Activated naive CD8-positive, alpha-beta T cell treated with anti-CD3 and anti-CD28 coated beads, Interleukin-2, amount 50 U/mL, for 24 hours (primary cell): ENCODE data around the gene BSCL2.

Experiments
- ATAC-seq: fragments of 150-1000 bp; cut with Tn5 transposase; one replicate; pipeline ENCODE4 v1.10.0; 2021
- DNase-seq: peaks from one replicate; pipeline ENCODE4 v3.0.0; 2021
- H3K27ac Mint-ChIP-seq: one replicate; pipeline ENCODE4 v1.8.0; 2021; ENCODE audit warnings: mild to moderate bottlenecking, mixed read lengths
- H3K27me3 Mint-ChIP-seq: one replicate; pipeline ENCODE4 v1.8.0; 2021; ENCODE audit warnings: mixed read lengths
- H3K36me3 Mint-ChIP-seq: one replicate; pipeline ENCODE4 v1.8.0; 2021; ENCODE audit warnings: low read depth, mixed read lengths
- H3K4me1 Mint-ChIP-seq: one replicate; pipeline ENCODE4 v1.8.0; 2021; ENCODE audit warnings: mixed read lengths
- H3K4me3 Mint-ChIP-seq: one replicate; pipeline ENCODE4 v1.8.0; 2021; ENCODE audit warnings: mild to moderate bottlenecking, moderate library complexity, mixed read lengths
- H3K9me3 Mint-ChIP-seq: one replicate; pipeline ENCODE4 v1.8.0; 2021; ENCODE audit warnings: mixed read lengths

BSCL2 gene

DNA sequence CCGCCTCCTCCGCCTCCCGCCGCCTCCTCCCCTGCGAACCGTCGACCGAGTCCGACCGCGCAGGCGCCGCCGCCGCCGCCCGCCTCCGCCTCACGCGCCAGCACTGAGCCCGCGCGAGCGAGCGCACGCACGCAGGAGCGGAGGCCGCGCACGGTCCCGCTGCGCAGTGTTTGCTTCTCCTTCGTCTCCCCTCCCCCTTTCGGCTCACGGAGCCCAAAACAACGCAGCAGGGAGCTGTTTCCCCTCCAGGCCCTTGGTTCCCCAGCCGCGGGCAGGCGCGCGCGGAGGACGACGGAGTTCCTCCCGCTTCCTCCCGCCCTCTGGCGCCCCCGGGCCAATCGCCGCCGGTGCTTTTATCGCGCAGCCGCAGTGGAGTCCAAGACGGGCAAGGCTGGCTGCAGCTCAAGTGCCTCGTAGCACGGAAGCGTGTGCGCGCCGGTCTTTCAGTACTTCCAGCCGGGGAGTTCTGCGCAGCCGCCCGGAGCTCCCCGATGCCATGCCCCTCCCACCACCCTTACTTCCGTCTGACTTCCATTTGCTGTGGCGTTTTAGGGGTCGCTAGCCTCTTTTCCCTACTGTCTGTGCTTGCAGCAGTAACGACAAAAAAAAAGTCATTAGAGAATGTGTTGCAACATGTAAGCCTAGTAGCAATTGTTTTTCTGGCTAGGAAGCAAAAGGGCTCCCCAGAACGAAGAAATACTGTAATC lies 20.1 kb upstream of the BSCL2 start, which contains the start of gene HNRNPUL2:
TSS of gene HNRNPUL2 (minus strand) at position 293 of the 707 bp plus-strand sequence. CDS start 301 bp downstream, outside the sequence.
- peak within 1 kb of the TSS; percentile 98 for H3K27ac Mint-ChIP-seq
- H3K4me1 Mint-ChIP-seq, result peaks cover 55% of the 10 kb centered on the region
- peaks cover 49% of the 10 kb centered on the region for H3K36me3 Mint-ChIP-seq

DNA sequence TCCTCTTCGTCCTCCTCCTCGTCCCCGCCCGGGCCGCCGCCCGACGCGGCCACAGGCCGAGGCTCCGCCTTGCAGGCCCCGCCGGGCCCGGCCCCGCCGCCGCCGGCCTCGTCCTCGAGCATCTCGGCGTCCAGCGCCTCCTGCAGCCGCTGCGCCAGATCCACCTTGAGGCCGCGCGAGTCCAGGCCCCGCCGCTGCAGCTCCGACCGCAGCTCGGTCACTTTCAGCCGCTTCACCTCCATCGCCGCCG lies 19.6 kb upstream of the BSCL2 start:
- Mint-ChIP-seq H3K27ac (peak overlapping the region; percentile 98), H3K9me3 (no peaks in the 10 kb centered on the region), H3K4me3 (peak overlapping the region; percentile 88), H3K27me3 (peaks cover 4% of the 10 kb centered on the region), H3K36me3 (peaks cover 54% of the 10 kb centered on the region), H3K4me1 (peaks cover 60% of the 10 kb centered on the region)
- DNase-seq (no peak), ATAC-seq (no peak)

More for the DNA sequence above, 20.1 kb upstream of the BSCL2 start, which contains the start of gene HNRNPUL2:
- Mint-ChIP-seq H3K9me3 (no peaks in the 10 kb centered on the region), H3K27me3 (peaks cover 4% of the 10 kb centered on the region), H3K4me3 (peak within 1 kb of the TSS; percentile 88)
- ATAC-seq (peak; percentile 84), DNase-seq (peak; percentile 98)

- H3K36me3 Mint-ChIP-seq, result peaks cover 57% of the 10 kb centered on the region
- DNase-seq, result no peak
Observed at GRCh38 chr11:62726156-62726914, 19.1 kb upstream of the BSCL2 start.

GRCh38 chr11:62725646-62726045 lies 18.4 kb upstream of the BSCL2 start:
- Mint-ChIP-seq H3K9me3 (no peaks in the 10 kb centered on the region), H3K4me3 (peak overlapping the region; percentile 88), H3K27ac (peak overlapping the region; percentile 98), H3K36me3 (peaks cover 64% of the 10 kb centered on the region), H3K27me3 (peaks cover 4% of the 10 kb centered on the region), H3K4me1 (peaks cover 60% of the 10 kb centered on the region)
- ATAC-seq (no peak), DNase-seq (no peak)

More at GRCh38 chr11:62726156-62726914, 19.1 kb upstream of the BSCL2 start:
- ATAC-seq, result no peak
- peak overlapping the region; percentile 98 for H3K27ac Mint-ChIP-seq
- H3K27me3 Mint-ChIP-seq, result peaks cover 4% of the 10 kb centered on the region
- peaks cover 61% of the 10 kb centered on the region for H3K4me1 Mint-ChIP-seq
- H3K4me3 Mint-ChIP-seq, result peak overlapping the region; percentile 88
- no peaks in the 10 kb centered on the region for H3K9me3 Mint-ChIP-seq

- no peak for DNase-seq
- peak overlapping the region; percentile 88 for H3K4me3 Mint-ChIP-seq
- H3K9me3 Mint-ChIP-seq, result no peaks in the 10 kb centered on the region
- H3K36me3 Mint-ChIP-seq, result peaks cover 74% of the 10 kb centered on the region
- peaks cover 4% of the 10 kb centered on the region for H3K27me3 Mint-ChIP-seq
- peak overlapping the region; percentile 98 for H3K27ac Mint-ChIP-seq
- H3K4me1 Mint-ChIP-seq, result peaks cover 59% of the 10 kb centered on the region
- no peak for ATAC-seq
Observed at GRCh38 chr11:62724171-62724570, 16.9 kb upstream of the BSCL2 start.

DNA sequence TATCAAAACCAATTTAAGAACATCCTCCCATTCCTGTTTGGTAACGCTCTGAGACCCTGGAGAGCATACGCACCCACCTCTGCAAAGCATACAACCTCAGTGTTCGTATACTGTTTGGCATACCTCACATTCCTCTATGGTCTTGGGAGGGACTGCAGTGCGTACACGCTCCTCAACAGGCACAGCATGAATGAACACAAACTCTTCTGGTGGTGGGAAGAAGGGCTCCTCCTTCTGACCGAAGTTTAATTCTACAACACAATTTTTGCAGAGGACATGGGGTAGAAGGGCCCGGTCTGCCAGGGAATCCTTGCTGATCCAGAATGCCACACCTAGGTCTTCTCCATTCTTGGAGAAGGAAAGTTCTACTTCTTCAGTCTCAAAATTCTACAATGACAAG lies 14.8 kb upstream of the BSCL2 start:
- H3K36me3 Mint-ChIP-seq, result peaks cover 86% of the 10 kb centered on the region
- ATAC-seq (no peak), DNase-seq (no peak)
- H3K9me3 Mint-ChIP-seq, result no peaks in the 10 kb centered on the region
- H3K4me1 Mint-ChIP-seq, result peaks cover 51% of the 10 kb centered on the region
- H3K27me3 Mint-ChIP-seq, result no peaks in the 10 kb centered on the region
- H3K27ac Mint-ChIP-seq, result no peak overlapping the region
- H3K4me3 Mint-ChIP-seq, result no peak overlapping the region

DNA sequence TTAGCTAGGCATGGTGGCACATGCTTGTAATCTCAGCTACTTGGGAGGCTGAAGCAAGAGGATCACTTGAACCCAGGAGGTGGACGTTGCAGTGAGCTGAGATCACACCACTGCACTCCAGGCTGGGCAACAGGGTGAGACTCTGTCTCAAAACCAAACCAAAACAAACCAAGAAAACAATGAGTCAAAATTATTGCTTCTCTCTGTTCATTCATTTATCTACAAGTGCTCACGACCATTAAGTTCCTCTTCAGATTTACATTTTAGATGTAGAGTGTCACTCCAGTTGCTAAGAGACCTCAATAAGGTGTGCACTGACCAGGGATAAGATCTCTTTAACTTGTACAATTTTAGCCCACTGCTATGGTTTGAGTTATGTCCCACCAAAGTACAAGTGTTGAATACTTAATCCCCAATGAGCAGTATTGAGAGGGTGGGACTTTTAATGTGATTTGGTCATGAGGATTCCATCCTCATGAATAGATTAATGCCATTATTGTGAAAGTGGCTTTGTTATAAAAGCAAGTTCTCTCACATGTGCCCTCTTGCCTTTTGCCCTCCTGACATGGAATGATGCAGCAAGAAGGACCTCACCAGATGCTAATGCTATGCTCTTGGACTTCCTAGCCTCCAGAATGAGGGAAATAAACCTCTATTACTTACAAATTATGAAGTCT lies 12.2 kb upstream of the BSCL2 start:
- H3K27ac Mint-ChIP-seq, result peak overlapping the region; percentile 28
- H3K36me3 Mint-ChIP-seq, result peaks cover 84% of the 10 kb centered on the region
- DNase-seq (no peak), ATAC-seq (no peak)
- H3K27me3 Mint-ChIP-seq, result no peaks in the 10 kb centered on the region
- H3K4me3 Mint-ChIP-seq, result no peak overlapping the region
- H3K4me1 Mint-ChIP-seq, result peaks cover 46% of the 10 kb centered on the region
- H3K9me3 Mint-ChIP-seq, result no peaks in the 10 kb centered on the region

GRCh38 chr11:62716816-62717215 lies 9.6 kb upstream of the BSCL2 start:
- H3K27ac Mint-ChIP-seq, result no peak overlapping the region
- no peaks in the 10 kb centered on the region for H3K9me3 Mint-ChIP-seq
- peaks cover 79% of the 10 kb centered on the region for H3K36me3 Mint-ChIP-seq
- no peak for DNase-seq
- H3K4me1 Mint-ChIP-seq, result peaks cover 44% of the 10 kb centered on the region
- no peak overlapping the region for H3K4me3 Mint-ChIP-seq
- ATAC-seq, result no peak
- H3K27me3 Mint-ChIP-seq, result no peaks in the 10 kb centered on the region

DNA sequence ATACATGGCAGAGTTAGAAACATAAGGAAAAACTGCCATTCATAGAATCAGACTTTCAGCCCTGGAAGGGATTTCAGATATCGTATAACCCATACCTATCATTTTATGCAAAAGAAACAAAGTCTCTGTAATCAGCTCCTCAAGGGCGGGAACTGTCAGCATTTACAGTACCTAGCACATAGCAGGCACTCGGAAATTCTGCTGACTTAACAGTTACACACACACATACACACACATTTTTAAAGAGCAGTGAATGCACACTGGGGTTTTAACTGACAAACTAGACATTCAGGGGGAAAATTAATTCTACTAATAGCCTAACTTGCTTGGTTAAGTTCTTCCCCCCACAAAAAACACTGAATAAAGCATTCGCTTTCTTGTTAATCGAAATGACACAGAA lies 9.0 kb upstream of the BSCL2 start:
- no peaks in the 10 kb centered on the region for H3K27me3 Mint-ChIP-seq
- ATAC-seq (no peak), DNase-seq (no peak)
- no peak overlapping the region for H3K4me3 Mint-ChIP-seq
- peaks cover 76% of the 10 kb centered on the region for H3K36me3 Mint-ChIP-seq
- H3K27ac Mint-ChIP-seq, result peak overlapping the region; percentile 7
- H3K4me1 Mint-ChIP-seq, result peaks cover 41% of the 10 kb centered on the region
- no peaks in the 10 kb centered on the region for H3K9me3 Mint-ChIP-seq

- peaks cover 42% of the 10 kb centered on the region for H3K4me1 Mint-ChIP-seq
- H3K27me3 Mint-ChIP-seq, result no peaks in the 10 kb centered on the region
- H3K27ac Mint-ChIP-seq, result peak overlapping the region; percentile 37
- ATAC-seq (no peak), DNase-seq (no peak)
- no peak overlapping the region for H3K4me3 Mint-ChIP-seq
- H3K36me3 Mint-ChIP-seq, result peaks cover 75% of the 10 kb centered on the region
- H3K9me3 Mint-ChIP-seq, result no peaks in the 10 kb centered on the region
Observed at GRCh38 chr11:62715150-62716130, 8.2 kb upstream of the BSCL2 start.

DNA sequence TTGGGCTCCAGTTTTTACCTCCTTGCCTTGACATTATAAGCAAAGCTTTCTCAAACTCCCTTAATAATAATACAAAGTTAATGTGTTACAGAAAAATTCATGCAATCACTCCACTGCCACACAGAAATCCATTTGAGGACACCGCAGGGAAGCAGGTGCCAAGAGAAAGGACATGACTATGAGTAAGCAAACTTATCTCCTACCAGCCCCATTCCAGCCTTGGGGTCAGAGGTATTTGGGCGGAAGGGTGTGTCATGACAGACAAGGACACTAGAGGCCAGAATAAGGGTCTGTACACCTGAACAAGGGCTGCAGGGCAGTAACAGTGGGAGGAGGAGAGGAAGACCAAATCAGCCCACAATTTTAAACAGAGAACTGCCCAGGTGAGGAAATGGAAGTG lies 6.1 kb upstream of the BSCL2 start:
- H3K4me3 Mint-ChIP-seq, result no peak overlapping the region

GRCh38 chr11:62712861-62713260 lies 5.6 kb upstream of the BSCL2 start:
- peaks cover 65% of the 10 kb centered on the region for H3K36me3 Mint-ChIP-seq
- no peaks in the 10 kb centered on the region for H3K27me3 Mint-ChIP-seq
- H3K27ac Mint-ChIP-seq, result peak overlapping the region; percentile 68
- ATAC-seq (no peak), DNase-seq (no peak)
- peaks cover 55% of the 10 kb centered on the region for H3K4me1 Mint-ChIP-seq
- H3K9me3 Mint-ChIP-seq, result no peaks in the 10 kb centered on the region
- no peak overlapping the region for H3K4me3 Mint-ChIP-seq

More for the DNA sequence above, 6.1 kb upstream of the BSCL2 start:
- Mint-ChIP-seq H3K36me3 (peaks cover 69% of the 10 kb centered on the region), H3K9me3 (no peaks in the 10 kb centered on the region), H3K4me1 (peaks cover 54% of the 10 kb centered on the region), H3K27me3 (no peaks in the 10 kb centered on the region), H3K27ac (peak overlapping the region; percentile 68)
- ATAC-seq (no peak), DNase-seq (no peak)

DNA sequence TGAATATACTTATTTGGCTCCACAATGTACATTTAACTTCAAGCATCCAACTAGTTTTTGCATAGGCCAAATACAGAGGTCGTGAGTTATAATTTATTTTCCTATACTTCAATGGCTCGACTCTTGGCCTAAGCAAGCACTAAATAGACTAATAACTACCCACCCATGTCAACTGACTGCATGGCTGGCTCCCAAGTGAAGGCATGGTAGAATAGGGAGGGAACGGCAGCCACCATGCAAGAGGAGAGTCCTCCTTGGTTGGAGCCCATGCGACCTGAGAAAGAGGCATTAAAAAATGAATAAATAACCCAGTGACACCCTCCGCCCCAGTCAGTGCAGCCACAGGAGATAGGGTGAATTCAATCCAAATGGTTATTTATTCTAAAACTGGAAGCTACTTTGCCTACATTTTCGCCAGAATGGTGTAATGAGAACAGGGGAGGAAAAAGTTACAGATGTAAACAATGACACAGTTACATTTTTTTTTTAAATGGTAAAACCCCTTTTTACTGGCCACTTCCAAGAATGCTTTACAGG lies 5.1 kb upstream of the BSCL2 start:
- H3K36me3 Mint-ChIP-seq, result peaks cover 63% of the 10 kb centered on the region
- peaks cover 60% of the 10 kb centered on the region for H3K4me1 Mint-ChIP-seq
- no peaks in the 10 kb centered on the region for H3K9me3 Mint-ChIP-seq
- ATAC-seq, result no peak
- no peaks in the 10 kb centered on the region for H3K27me3 Mint-ChIP-seq
- no peak for DNase-seq
- no peak overlapping the region for H3K4me3 Mint-ChIP-seq
- H3K27ac Mint-ChIP-seq, result peak overlapping the region; percentile 68

DNA sequence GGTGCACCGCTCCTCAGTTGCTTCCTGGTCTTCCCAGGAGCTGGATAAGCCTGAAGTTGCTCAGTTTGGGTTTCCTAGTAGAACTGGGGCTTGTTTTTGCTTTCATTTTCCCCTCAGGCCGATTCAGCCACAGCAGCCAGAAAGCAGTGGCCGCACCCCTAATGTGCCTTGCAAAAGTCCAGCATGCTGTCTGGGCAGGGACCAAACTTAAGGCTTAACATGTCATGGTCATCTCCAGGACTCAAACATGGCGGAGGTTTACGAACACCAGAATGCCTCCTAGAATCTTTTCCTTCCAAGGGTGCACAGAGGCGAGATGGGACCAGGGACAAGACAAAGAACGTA lies 2.7 kb upstream of the BSCL2 start:
- Mint-ChIP-seq H3K4me1 (peaks cover 81% of the 10 kb centered on the region), H3K36me3 (peaks cover 49% of the 10 kb centered on the region), H3K27me3 (no peaks in the 10 kb centered on the region), H3K27ac (peak overlapping the region; percentile 95), H3K9me3 (no peaks in the 10 kb centered on the region), H3K4me3 (peak overlapping the region; percentile 90)
- DNase-seq (peak; percentile 33), ATAC-seq (no peak)
